Sigmoid colon (tissue), 7 donors: ENCODE results near the gene NPLOC4. TPM values are rescaled to one million over a fixed set of nuclear protein-coding genes. Genes with fewer than 3 reads are reported as not detected.
A peak's percentile ranks its signal among the peaks of the same experiment; 100 is the strongest.

Source experiments
- DNase-seq: peaks from one replicate; pipeline ENCODE4 v3.0.0-alpha.2; 2019
- H3K27ac ChIP-seq, 4 donors: fragments of 200-600 bp; sonication (generic); one replicate each; pipeline ENCODE4 v1.5.1; 2016 to 2019; ENCODE audit warnings: mild to moderate bottlenecking in 1 of 4
- H3K27me3 ChIP-seq, 3 donors: fragments of 200-600 bp; sonication (generic); one replicate each; pipeline ENCODE4 v1.5.1; 2019; ENCODE audit warnings: mild to moderate bottlenecking in 1 of 3
- H3K36me3 ChIP-seq, 4 donors: fragments of 200-600 bp; sonication (generic); one replicate each; pipeline ENCODE4 v1.5.1; 2016 to 2019
- H3K4me1 ChIP-seq, 4 donors: fragments of 200-600 bp; sonication (generic); one replicate each; pipeline ENCODE4 v1.5.1; 2017 to 2019
- H3K4me3 ChIP-seq, 4 donors: fragments of 200-600 bp; sonication (generic); one replicate each; pipeline ENCODE4 v1.5.1; 2017 to 2019; ENCODE audit warnings: mild to moderate bottlenecking in 2 of 4, moderate library complexity in 1 of 4
- H3K9me3 ChIP-seq, 4 donors: fragments of 200-600 bp in 3 of 4; sonication (generic) in 3 of 4; one replicate each; pipeline versions ENCODE4 v1.5.1 to v1.6.1; 2013 to 2019
- EP300 ChIP-seq, 4 donors: sonication (generic); formaldehyde crosslinking; IDR thresholded peaks; one replicate each; pipeline ENCODE4 v1.6.1; 2017; ENCODE audit warnings: antibody characterized with exemption in 4 of 4
- POLR2A ChIP-seq, 2 donors: fragments of 450-650 bp; IDR thresholded peaks; one replicate each; pipeline ENCODE4 v1.6.1; 2016; ENCODE audit warnings: antibody characterized with exemption in 2 of 2, mild to moderate bottlenecking in 2 of 2, moderate library complexity in 2 of 2
- POLR2AphosphoS5 ChIP-seq, 4 donors: sonication (generic); formaldehyde crosslinking; IDR thresholded peaks; one replicate each; pipeline ENCODE4 v1.6.1; 2017; ENCODE audit warnings: antibody characterized with exemption in 4 of 4
- WGBS, 2 donors: extraction: QIAGEN DNeasy Blood & Tissue Kit; methylation state at CpG; one replicate each; pipeline ENCODE4 v1.1.7; 2013; 5-methylcytosine and 5-hydroxymethylcytosine counted together
- intact Hi-C: fragments of 100-400 bp; cut with DNase I; formaldehyde crosslinking; loops from one replicate; pipeline ENCODE4 v1.15.1; 2023
- polyA plus RNA-seq, 3 donors: library from polyadenylated mRNA; stranded (reverse); fragments of 200-250 nt; gene quantifications; one replicate each; pipeline ENCODE4 v1.2.3, GENCODE V29; 2013
- total RNA-seq, 4 donors: library from RNA; depleted of rRNA; stranded (reverse); fragments of >200 nt; gene quantifications; one replicate each; pipeline ENCODE4 v1.1.0, GENCODE V29; 2016
- TF ChIP-seq, protein P1 (sequence below), 4 experiments: fragments of 450-650 bp in 3 of 4; fragments of 200-600 bp in 1 of 4; IDR thresholded peaks; one replicate each; pipeline ENCODE4 v1.5.1; 2016 to 2019; ENCODE audit warnings: antibody characterized with exemption in 4 of 4, mild to moderate bottlenecking in 3 of 4, moderate library complexity in 2 of 4
- donor health status: healthy with polysubstance abuse.
- donor health status: Bipolar disorder and iron deficiency.
- donor health status: healthy.

The NPLOC4 gene
- total RNA-seq (10 to 100 TPM; 47.1 to 59.7 (median 52.6) TPM), polyA plus RNA-seq (10 to 100 TPM; 19.8 to 52.7 (median 34.9) TPM)

- TF ChIP-seq POLR2AphosphoS5 (IDR thresholded peaks at IDR 0.05): peak; percentile 84 to 95 (median 90)
- TF ChIP-seq POLR2A (IDR thresholded peaks at IDR 0.05): no peak
- TF ChIP-seq EP300 (IDR thresholded peaks at IDR 0.05): no peak
- WGBS, 2 donors: 1% methylated on average over 77 of the region's 77 CpGs
Measured at GRCh38 chr17:81636505-81637288, at the start of gene NPLOC4, which contains the start of gene TSPAN10. Gene NPLOC4, minus strand, starts transcription at chr17:81637112. Its CDS starts 182 bp downstream, at chr17:81636930. Gene TSPAN10, plus strand, starts transcription at chr17:81637196. Its CDS starts 5,217 bp downstream, at chr17:81642413.

DNA sequence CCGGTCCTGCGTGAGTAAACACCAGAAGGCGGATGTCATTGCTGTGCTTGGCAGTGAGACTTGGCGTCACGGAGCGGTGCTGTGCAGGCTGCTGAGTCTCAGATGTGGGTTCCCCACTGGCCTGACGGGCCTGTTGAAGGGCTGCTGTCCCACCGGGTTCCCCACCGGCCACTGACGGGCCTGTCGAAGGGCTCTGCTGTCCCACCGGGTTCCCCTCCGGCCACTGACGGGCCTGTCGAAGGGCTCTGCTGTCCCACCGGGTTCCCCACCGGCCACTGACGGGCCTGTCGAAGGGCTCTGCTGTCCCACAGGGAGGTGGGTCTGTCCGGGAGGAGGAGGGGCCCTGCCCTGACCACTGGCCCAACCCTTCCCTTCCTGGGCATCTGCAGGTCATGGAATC is 49.7 kb upstream of the NPLOC4 start:
- 94 to 95% methylated on average over 20 of the region's 20 CpGs for WGBS, 2 donors
- Histone ChIP-seq H3K9me3 (no peaks in the 10 kb centered on the region), H3K27ac (no peak overlapping the region), H3K27me3 (no peaks in the 10 kb centered on the region), H3K36me3 (peaks cover 16 to 57% (median 54%) of the 10 kb centered on the region in 4 donors), H3K4me3 (no peak overlapping the region), H3K4me1 (peaks cover 0 to 32% (median 31%) of the 10 kb centered on the region in 4 donors)
- DNase-seq: no peak
- intact Hi-C loops: no loop called here
- no peak for TF ChIP-seq POLR2AphosphoS5 (IDR thresholded peaks at IDR 0.05)
- TF ChIP-seq, protein P1, sequence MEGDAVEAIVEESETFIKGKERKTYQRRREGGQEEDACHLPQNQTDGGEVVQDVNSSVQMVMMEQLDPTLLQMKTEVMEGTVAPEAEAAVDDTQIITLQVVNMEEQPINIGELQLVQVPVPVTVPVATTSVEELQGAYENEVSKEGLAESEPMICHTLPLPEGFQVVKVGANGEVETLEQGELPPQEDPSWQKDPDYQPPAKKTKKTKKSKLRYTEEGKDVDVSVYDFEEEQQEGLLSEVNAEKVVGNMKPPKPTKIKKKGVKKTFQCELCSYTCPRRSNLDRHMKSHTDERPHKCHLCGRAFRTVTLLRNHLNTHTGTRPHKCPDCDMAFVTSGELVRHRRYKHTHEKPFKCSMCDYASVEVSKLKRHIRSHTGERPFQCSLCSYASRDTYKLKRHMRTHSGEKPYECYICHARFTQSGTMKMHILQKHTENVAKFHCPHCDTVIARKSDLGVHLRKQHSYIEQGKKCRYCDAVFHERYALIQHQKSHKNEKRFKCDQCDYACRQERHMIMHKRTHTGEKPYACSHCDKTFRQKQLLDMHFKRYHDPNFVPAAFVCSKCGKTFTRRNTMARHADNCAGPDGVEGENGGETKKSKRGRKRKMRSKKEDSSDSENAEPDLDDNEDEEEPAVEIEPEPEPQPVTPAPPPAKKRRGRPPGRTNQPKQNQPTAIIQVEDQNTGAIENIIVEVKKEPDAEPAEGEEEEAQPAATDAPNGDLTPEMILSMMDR (IDR thresholded peaks at IDR 0.05): no peak
- no peak for TF ChIP-seq POLR2A (IDR thresholded peaks at IDR 0.05)
- TF ChIP-seq EP300 (IDR thresholded peaks at IDR 0.05): no peak

More at GRCh38 chr17:81636505-81637288, at the start of gene NPLOC4, which contains the start of gene TSPAN10:
- no peaks in the 10 kb centered on the region for H3K36me3 ChIP-seq
- H3K27me3 ChIP-seq: no peaks in the 10 kb centered on the region
- intact Hi-C loops: loop anchor here (2.0 to 5.0 kb wide), 2 partner anchors 30 to 46 kb away; partner anchors contain the start of genes ARL16, CCDC137, HGS and OXLD1
- peak within 1 kb of the TSS; percentile 75 to 95 (median 82) for H3K4me3 ChIP-seq
- H3K27ac ChIP-seq: peak within 1 kb of the TSS; percentile 86 to 95 (median 90)
- peak; percentile 94 for DNase-seq
- H3K9me3 ChIP-seq: no peaks in the 10 kb centered on the region
- peaks cover 3 to 34% (median 31%) of the 10 kb centered on the region in 4 donors for H3K4me1 ChIP-seq

GRCh38 chr17:81685108-81685507 is 48.2 kb upstream of the NPLOC4 start:
- Histone ChIP-seq H3K4me3 (peak overlapping the region in 3 of 4 donors; percentile 81 to 97 (median 92)), H3K4me1 (peaks cover 0 to 32% (median 31%) of the 10 kb centered on the region in 4 donors), H3K27me3 (no peaks in the 10 kb centered on the region), H3K9me3 (no peaks in the 10 kb centered on the region), H3K27ac (peak overlapping the region in 1 of 4 donors; percentile 81), H3K36me3 (peaks cover 12 to 52% (median 40%) of the 10 kb centered on the region in 4 donors)
- no peak for DNase-seq
- intact Hi-C loops: loop anchor here (2.0 kb wide), 1 partner anchor 18 kb away; the partner anchor contains the start of gene MRPL12
- TF ChIP-seq EP300 (IDR thresholded peaks at IDR 0.05) (no peak), POLR2AphosphoS5 (IDR thresholded peaks at IDR 0.05) (no peak), POLR2A (IDR thresholded peaks at IDR 0.05) (no peak)
- TF ChIP-seq, protein P1 (IDR thresholded peaks at IDR 0.05): no peak
- 75 to 80% methylated on average over 12 of the region's 12 CpGs for WGBS, 2 donors

- intact Hi-C loops: loop anchor here (2.0 to 5.0 kb wide), 2 partner anchors 18 to 47 kb away; partner anchors contain the start of genes MRPL12, NPLOC4 and TSPAN10
- WGBS, 2 donors: 2 to 6% methylated on average over 16 of the region's 16 CpGs
- H3K4me1 ChIP-seq: peaks cover 0 to 32% (median 31%) of the 10 kb centered on the region in 4 donors
- peaks cover 12 to 49% (median 34%) of the 10 kb centered on the region in 4 donors for H3K36me3 ChIP-seq
- H3K9me3 ChIP-seq: no peaks in the 10 kb centered on the region
- DNase-seq: no peak
- TF ChIP-seq, protein P1 (IDR thresholded peaks at IDR 0.05): no peak
- TF ChIP-seq POLR2AphosphoS5 (IDR thresholded peaks at IDR 0.05): no peak
- no peak for TF ChIP-seq POLR2A (IDR thresholded peaks at IDR 0.05)
- no peak for TF ChIP-seq EP300 (IDR thresholded peaks at IDR 0.05)
- no peaks in the 10 kb centered on the region for H3K27me3 ChIP-seq
- peak overlapping the region; percentile 75 to 97 (median 86) for H3K4me3 ChIP-seq
- H3K27ac ChIP-seq: peak overlapping the region; percentile 80 to 93 (median 84)
Measured at GRCh38 chr17:81684442-81684911, 47.6 kb upstream of the NPLOC4 start.
